ENCODE results near the gene KCND2.

DNA sequence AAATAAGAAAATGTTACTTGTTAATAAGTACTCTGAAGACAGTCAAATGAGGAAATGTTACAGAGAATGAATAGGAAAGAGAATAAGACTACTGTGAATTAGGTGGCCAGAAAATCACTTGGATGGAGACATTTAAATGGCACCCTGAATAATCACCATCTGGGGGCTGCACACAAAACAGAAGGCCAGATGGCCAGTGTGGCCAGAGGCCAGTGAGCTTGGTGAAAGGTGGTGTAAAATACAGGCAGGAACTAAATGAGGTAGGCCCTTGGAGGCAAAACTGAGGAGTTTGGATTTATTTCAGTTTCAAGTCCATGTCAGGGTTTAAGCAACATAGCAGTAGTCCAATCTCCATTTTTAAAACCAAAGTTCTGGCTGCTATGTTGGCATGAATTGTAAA is 458.3 kb downstream of the KCND2 start:
- TF ChIP-seq SUZ12 (IDR thresholded peaks at IDR 0.05; ENCODE audit: extremely low read depth, insufficient read depth, insufficient read length) (no peak), YY1 (IDR thresholded peaks at IDR 0.05; ENCODE audit: insufficient read depth, insufficient read length) (no peak), ZNF274 (IDR thresholded peaks at IDR 0.05; ENCODE audit: low read depth, low read length) (no peak)

All from NT2/D1 (cell line).